T47D (cell line): ENCODE results near the gene GNG12.

Experiments
- DNase-seq, 2 experiments: peaks; one replicate each; pipeline versions ENCODE4 v3.0.0 to v3.0.0-alpha.2; 2011 to 2012; ENCODE audit warnings: low read depth in 1 of 2, low spot score in 1 of 2
- JUND ChIP-seq: IDR thresholded peaks from 2 replicates; pipeline ENCODE4 v1.6.1; 2012; ENCODE audit warnings: low read depth
- in situ Hi-C: cut with HindIII; loops from 2 replicates; pipeline ENCODE4 v1.10.0; 2016; ENCODE audit warnings: low sequenced_read_pairs, low pct_unique_long_range_greater_than_20kb

GNG12 gene

DNA sequence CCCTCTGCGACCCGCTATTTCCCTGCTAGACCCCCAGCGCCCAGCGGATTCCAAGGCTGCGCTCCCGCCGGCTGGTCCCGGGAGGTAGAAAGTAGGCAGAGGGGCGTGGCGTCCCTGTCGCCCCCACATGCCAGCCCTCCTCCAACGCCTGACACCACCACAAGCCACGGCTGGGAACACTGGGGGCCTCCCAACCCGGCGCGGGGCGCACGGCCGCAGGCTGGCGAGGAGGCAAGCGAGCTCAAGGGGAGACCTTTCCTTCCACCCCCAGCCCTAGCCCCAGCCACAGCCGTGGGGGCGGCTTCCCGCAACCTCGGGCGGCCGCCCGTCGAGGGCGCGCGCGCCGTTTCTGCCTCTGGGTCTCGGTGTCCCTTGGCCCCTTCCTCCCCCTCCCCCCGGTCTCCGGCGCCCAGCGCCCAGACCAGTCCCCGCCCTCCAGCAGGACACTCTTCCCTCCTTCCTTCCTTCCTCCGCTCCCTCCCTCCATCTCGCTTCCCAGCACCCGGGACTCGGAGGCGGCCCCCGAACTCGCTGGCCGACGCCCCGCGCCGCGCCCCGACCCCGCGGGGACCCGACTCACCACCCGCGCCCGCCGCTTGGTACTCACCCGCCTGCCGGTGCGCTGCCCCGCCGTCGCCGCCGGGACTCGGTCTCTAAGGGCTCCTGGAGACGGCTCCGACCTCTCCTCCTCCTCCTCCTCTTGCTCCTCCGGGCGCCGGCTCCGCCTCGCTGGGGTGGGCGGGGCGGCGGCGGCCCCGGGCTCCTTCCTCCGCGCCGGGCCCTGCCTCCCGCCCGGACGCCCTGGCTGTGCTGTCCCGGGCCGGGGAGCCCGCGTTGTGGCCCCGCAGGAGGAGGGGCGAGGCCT, at the start of gene GNG12:
TSS of gene GNG12 (minus strand) at position 731 of the 865 bp plus-strand sequence. CDS start 125,781 bp downstream, outside the sequence.
- no peak for TF ChIP-seq JUND
- peak; percentile 59 to 81 for DNase-seq

DNA sequence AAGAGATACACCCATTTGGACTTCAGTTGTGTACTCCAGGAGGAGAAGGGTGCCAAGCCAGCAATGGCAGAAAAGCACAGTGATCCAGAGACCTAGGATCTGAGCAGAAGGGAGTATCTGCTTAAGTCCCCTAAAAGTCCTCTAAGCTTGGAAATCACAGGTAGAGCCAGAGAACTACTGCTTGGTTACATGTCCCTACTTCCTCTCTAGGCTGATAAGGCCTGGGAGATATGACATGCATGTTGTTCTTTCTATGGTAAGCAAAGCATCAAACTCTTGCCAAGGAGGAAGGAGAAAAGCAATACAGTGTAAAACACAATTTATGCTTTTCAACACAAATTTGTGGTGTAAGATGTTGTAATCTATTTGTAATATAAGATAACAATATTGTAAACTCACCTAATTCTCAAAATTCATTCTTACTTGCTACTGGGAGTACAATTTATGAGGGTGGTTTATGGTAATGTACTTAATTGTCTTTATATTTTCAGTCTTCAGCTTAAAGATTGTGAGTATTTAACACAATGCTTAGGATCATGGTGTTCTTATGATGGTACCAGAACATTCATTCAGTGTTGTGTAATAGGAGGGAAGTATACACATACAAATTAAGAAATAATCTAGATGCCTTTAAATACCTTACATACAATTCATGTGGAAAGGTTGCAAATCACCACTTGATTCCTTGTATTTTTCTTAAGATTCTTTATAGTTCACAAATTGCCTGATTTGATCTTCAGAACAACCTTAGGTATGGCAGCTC, 49.1 kb upstream of the GNG12 start:
- no peak for TF ChIP-seq JUND
- DNase-seq, result no peak
- in situ Hi-C loops, result no loop called here

More for the DNA sequence above, at the start of gene GNG12:
- in situ Hi-C loops, result no loop called here

DNA sequence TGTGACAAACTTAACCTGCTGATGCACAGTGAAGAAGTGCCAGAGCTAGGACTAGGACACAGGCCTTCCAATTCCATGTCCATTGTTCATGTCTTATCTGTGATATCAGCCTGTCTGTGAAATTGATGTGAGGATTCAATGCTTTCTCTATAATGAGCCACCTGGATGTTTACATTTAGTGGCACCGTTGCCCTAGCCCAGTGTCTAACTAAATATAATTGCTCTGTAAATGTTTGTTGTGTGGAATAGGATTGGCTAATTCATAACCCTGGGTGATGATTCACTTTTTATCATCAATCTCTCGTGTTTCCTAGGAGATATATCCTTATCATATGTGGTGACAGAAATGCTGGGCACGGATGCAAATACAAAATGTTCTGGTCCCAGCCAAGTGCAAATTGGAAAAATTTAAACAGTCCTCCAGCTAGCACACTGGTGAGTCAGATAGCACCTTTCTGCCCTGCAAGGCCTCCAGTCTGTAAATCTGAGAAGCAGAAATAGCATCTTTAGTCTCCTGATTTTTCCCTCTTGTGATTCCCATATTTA, 46.9 kb upstream of the GNG12 start:
- DNase-seq, result no peak
- in situ Hi-C loops, result no loop called here
- no peak for TF ChIP-seq JUND

DNA sequence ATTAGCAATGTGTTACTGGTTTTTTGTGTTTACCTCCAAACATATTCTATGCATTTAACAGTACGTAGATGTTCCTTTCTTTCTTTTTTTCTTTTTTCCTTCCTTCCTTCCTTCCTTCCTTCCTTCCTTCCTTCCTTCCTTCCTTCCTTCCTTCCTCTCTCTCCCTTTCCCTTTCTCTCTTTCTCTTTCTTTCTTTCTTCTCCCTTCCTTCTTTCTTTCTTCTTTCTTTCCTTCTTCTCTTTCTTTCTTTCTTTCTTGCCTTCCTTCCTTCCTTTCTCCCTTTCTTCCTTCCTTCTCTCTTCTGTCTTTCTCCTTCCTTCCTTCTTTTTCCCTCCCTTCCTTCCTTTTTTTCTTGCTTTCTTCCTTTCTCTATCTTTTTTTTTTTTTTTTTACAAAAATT, 46.2 kb upstream of the GNG12 start:
- no peak for DNase-seq
- in situ Hi-C loops, result no loop called here
- no peak for TF ChIP-seq JUND

DNA sequence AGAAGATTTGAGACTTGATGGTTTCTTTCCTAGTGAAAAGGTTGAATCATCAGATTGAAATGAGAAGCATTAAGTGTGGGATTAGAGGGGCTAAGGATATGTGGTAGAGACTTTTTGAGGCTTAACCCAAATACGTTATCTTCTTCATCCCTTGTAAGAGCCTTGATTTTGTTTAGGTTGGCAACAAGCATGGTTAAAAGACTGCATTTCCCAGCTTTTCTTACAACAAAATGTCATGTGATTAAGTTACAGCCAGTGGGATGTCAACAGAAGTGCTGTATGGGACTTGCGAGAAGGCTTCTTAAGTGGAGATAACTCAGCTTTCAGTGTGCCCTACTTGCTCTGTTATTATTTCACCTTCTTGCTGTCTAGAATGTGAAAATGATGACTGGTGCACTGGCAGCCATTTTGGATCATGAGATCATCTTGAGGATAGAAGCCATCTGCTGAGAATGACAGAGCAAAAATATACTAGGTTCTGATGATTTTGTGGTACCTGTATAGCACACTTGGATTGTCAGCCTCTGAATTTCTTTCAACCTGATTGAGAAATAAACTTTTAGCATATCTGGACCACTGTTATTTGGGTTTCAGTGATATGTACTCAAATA, 41.3 kb upstream of the GNG12 start:
- in situ Hi-C loops, result no loop called here
- TF ChIP-seq JUND, result no peak
- DNase-seq, result no peak

DNA sequence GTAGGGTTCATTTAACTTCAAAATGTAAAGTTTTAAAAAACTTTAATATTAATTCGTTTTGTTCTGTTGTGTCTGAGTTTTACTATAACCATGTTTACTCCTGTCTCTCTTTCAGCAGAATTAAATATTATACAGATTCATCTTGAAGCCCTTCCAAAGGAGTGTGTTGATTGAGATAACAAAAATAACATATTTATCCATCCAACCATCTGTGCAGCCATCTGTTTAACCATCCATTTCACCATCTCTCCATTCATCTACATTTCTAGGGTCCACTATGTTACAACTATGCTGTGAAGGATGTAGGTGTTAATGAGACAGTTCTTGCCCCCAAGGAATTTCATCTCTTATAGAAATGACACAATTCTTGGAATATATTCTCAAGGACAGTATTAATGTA, 36.0 kb upstream of the GNG12 start:
- in situ Hi-C loops, result no loop called here
- no peak for DNase-seq

DNA sequence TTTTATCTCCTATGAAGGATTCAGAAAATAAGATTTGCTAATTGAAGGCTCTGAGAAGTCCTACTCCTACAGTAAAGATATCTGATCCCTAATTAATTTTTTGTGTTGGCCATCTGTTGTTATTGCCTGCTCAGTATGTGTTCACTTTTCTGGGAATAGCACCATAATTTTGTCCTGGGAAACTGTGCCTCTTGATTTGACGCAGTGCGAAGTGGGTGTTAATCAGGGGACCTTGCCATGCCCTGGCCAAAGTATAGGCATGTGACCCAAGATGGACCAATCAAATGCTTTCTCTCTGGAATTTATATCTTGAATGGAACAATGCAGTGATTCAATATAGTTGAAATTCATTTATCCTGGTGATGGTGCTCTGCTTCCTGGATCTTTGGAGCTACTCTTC, 30.4 kb upstream of the GNG12 start:
- DNase-seq, result no peak
- no peak for TF ChIP-seq JUND
- in situ Hi-C loops, result no loop called here

More for the DNA sequence above, 36.0 kb upstream of the GNG12 start:
- TF ChIP-seq JUND, result no peak

DNA sequence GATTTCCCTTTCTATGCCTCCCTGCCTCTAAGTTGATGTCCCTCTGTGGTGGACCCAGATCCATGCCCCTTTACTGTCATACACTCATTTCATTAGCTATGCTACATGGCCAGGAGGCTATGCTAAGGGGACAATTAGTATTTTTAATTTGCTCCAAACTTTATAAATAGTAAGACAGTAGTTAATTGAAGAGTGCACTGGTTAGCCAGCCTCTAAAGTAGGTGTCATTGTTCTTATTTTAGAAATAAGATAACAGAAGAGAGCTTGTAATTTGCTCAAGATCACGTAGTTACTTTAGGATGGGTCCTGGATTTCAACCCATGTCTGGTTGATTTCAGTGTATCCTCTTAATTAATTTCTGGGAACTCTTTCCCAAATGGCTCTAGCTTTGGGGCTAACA, 29.4 kb upstream of the GNG12 start:
- no peak for TF ChIP-seq JUND
- in situ Hi-C loops, result no loop called here
- DNase-seq, result no peak

DNA sequence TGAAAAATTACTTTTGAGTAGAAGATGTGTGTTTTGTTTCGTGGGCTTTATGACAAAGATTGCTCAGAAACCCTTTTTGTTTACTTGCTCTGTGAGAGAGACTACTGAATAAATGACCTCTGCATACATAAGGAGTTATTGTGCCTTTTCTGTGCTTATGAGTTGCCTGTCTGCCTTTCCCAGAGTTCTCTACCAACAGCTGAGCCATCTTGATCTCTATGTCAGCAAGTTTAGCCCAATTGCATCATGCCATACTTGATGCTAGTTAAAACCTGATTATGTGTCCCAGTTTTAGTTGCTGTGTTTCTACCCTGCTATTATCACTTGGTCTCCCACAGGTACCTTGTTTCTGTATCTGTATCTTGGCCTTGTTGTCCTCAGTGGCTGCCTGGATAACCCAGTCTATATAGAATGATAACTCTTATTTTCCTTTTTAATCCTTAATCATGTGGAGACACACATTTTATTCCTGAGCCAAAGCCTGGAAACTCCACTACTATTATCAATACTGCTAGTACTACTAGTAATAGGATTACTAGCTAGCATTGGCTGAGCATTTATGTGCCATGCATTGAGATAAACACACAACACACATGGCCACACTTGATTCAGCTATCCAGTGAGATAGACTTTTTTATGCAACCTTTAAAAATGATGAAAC, 28.7 kb upstream of the GNG12 start:
- TF ChIP-seq JUND, result no peak
- in situ Hi-C loops, result no loop called here
- DNase-seq, result no peak

DNA sequence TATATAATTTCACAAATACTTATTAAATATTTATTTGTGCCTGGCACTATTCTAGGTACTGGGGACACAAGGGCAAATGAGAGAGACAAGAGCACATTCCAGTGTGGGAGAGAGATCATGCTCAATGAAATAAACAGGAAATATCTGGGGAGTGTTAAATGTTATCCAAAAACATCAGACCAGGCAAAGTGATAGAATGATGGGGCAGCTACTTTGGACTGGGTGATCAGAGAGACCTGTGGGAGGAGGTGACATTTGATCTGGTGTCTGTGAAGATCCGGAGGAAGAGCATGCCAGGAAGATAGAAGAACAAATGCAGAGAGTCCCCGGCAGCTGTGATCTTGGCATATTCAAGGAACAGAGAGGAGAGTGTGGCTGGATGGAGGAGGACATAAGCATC, 27.5 kb upstream of the GNG12 start:
- no peak for DNase-seq
- no peak for TF ChIP-seq JUND
- in situ Hi-C loops, result no loop called here

DNA sequence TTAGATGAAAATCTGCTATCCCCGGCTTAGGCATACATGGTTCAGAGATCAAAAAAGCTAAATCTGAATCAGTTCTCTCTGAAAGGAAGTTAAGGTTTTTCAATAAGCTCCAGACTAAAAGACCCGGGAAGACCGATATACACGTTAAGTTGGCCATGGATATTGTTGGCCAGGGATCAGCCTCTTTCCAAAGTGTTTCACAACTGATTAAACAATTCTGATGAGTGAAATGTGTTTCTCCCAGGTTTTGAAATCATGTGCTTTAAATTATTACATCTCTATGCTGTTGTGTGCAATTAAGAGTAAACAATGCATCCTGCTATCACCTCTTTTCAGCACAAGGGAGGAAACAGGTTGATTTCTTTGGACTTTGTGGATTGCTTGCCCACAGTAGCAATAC, 23.7 kb upstream of the GNG12 start:
- in situ Hi-C loops, result no loop called here
- DNase-seq, result no peak
- TF ChIP-seq JUND, result no peak

DNA sequence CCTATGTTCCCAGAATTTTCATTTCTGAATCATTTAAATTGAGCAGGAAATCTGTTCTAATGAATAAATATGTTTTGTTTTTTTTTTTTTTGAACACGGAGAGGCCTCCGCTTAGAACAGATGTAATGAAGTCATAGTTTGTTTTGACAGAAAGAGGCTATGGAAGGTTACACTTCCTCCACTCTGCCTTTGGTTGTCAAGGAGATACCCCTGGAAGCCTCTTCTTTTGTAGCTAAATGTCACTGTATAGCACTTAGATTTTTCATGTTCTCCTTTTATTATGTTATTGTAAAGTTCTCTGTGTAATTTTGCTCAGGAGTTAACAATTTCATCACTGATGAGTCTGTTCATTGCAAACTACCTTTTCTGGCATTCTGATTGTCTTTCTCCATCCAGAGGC, 22.7 kb upstream of the GNG12 start:
- TF ChIP-seq JUND, result no peak
- no peak for DNase-seq
- in situ Hi-C loops, result no loop called here
